Measurements from ENCODE around the gene LTO1. TPM values are rescaled to one million over a fixed set of nuclear protein-coding genes. Genes with fewer than 3 reads are reported as not detected.

The LTO1 gene
- total RNA-seq, 1 experiment from 2014 or later = 25.3 TPM

GRCh38 chr11:69659591-69659990 is 15.6 kb downstream of the LTO1 start:
- Mint-ChIP-seq H3K27ac (peak overlapping the region in 1 of 3 experiments; percentile 66; a peak in 1 of 7 replicates), H3K36me3 (ENCODE audit: insufficient read depth in 1 of 3, low read depth in 3 of 3) (peaks cover 6 to 16% (median 12%) of the 10 kb centered on the region in 3 experiments; a peak in 5 of 7 replicates), H3K4me3 (no peak overlapping the region), H3K27me3 (ENCODE audit: low read depth) (no peaks in the 10 kb centered on the region), H3K4me1 (peaks cover 40 to 44% of the 10 kb centered on the region in 2 experiments), H3K9me3 (no peaks in the 10 kb centered on the region)
- H2BK5ac ChIP-seq (ENCODE audit: insufficient read length, low read length) = no peak overlapping the region
- H2BK120ac ChIP-seq (ENCODE audit: low read depth, low read length, poor library complexity, severe bottlenecking) = no peak overlapping the region
- H3K56ac ChIP-seq (ENCODE audit: insufficient read length, low read depth, low read length) = no peak overlapping the region
- TF ChIP-seq CTCF (conservative IDR thresholded peaks at IDR 0.05) = no peak
- H4K91ac ChIP-seq (ENCODE audit: insufficient read length, low read depth, low read length) = no peak overlapping the region
- no peak overlapping the region for H2AK5ac ChIP-seq (ENCODE audit: insufficient read length, low read length)
- H3K27ac ChIP-seq (ENCODE audit: insufficient read length, low read depth, low read length) = no peak overlapping the region
- H3K4me2 ChIP-seq (ENCODE audit: insufficient read depth, insufficient read length, low read length) = no peak overlapping the region
- no CpG with 5 or more reads among the region's 12 CpGs for WGBS (ENCODE audit: extremely low coverage, insufficient read length, low lambda C conversion rate)
- DNase-seq = no peak
- H3K79me1 ChIP-seq (ENCODE audit: insufficient read depth, low read depth, low read length, poor library complexity, severe bottlenecking) = no peaks in the 10 kb centered on the region
- no peaks in the 10 kb centered on the region for H3K79me2 ChIP-seq (ENCODE audit: insufficient read depth, low read length)
- H4K8ac ChIP-seq (replicated peaks; ENCODE audit: insufficient read length, low read depth, low read length) = no peak overlapping the region
- H3K27me3 ChIP-seq (ENCODE audit: insufficient read depth, low read length) = no peaks in the 10 kb centered on the region
- no peak overlapping the region for H2AFZ ChIP-seq (ENCODE audit: low read length)
- H3K4me1 ChIP-seq (ENCODE audit: insufficient read depth, low read length) = no peaks in the 10 kb centered on the region
- H3K23ac ChIP-seq (ENCODE audit: insufficient read length, low read depth, low read length) = no peak overlapping the region
- no peak overlapping the region for H2BK20ac ChIP-seq (ENCODE audit: low read depth, low read length, poor library complexity, severe bottlenecking)
- H3K18ac ChIP-seq (ENCODE audit: insufficient read length, low read depth, low read length) = no peak overlapping the region
- no peak overlapping the region for H2BK12ac ChIP-seq (ENCODE audit: insufficient read length, low read depth, low read length)
- H3K9ac ChIP-seq (ENCODE audit: extremely low read depth, insufficient read length, low read length) = no peak overlapping the region
- no peak overlapping the region for H3T11ph ChIP-seq (ENCODE audit: low read length)
- H4K5ac ChIP-seq (ENCODE audit: insufficient read length, low read depth, low read length) = no peak overlapping the region
- H3K23me2 ChIP-seq (ENCODE audit: insufficient read length, low read depth, low read length, poor library complexity, severe bottlenecking) = no peaks in the 10 kb centered on the region
- H3K4ac ChIP-seq (ENCODE audit: low read depth, low read length) = no peak overlapping the region
- H3K9me3 ChIP-seq (ENCODE audit: control insufficient read depth, low read depth, low read length) = no peaks in the 10 kb centered on the region
- no peak overlapping the region for H3K14ac ChIP-seq (ENCODE audit: insufficient read depth, low read length)
- no peaks in the 10 kb centered on the region for H4K20me1 ChIP-seq (ENCODE audit: control insufficient read depth, insufficient read depth, insufficient read length)
- H2BK15ac ChIP-seq (ENCODE audit: low read depth, low read length) = no peak overlapping the region
